GM12864 (cell line): ENCODE data around the gene DQX1.

Source experiments
- DNase-seq: peaks from one replicate; pipeline ENCODE4 v3.0.0-alpha.2; 2011; ENCODE audit warnings: low read depth
- H3K4me3 ChIP-seq: 2 replicates; pipeline ENCODE4 v1.5.1; 2011; ENCODE audit warnings: mild to moderate bottlenecking, low read depth, low read length, control low read depth
- CTCF ChIP-seq: IDR thresholded peaks from 2 replicates; pipeline ENCODE4 v1.5.1; 2011; ENCODE audit warnings: low read depth, mild to moderate bottlenecking, moderate library complexity, low read length, control low read depth, inconsistent platforms; ENCODE audit errors: missing control alignments

DQX1 gene

GRCh38 chr2:74525717-74526648 is at the start of gene DQX1:
Gene DQX1 (minus strand): TSS chr2:74526231. CDS start chr2:74525729, 502 bp downstream.
- H3K4me3 ChIP-seq, result no peak within 1 kb of the TSS
- peak; percentile 61 for DNase-seq
- TF ChIP-seq CTCF, result no peak

GRCh38 chr2:74575320-74575719 is 49.3 kb upstream of the DQX1 start:
- no peak overlapping the region for H3K4me3 ChIP-seq
- DNase-seq, result no peak
- TF ChIP-seq CTCF, result no peak

- no peak for TF ChIP-seq CTCF
- DNase-seq, result peak; percentile 80
- no peak overlapping the region; the same call in 1 of the 2 replicates for H3K4me3 ChIP-seq
Observed at GRCh38 chr2:74573747-74574562, 47.9 kb upstream of the DQX1 start.

GRCh38 chr2:74572178-74572925 is 46.3 kb upstream of the DQX1 start:
- H3K4me3 ChIP-seq, result no peak overlapping the region
- DNase-seq, result no peak
- TF ChIP-seq CTCF, result peak; percentile 56

- DNase-seq, result peak; percentile 80
- H3K4me3 ChIP-seq, result no peak overlapping the region
- TF ChIP-seq CTCF, result no peak
Observed at GRCh38 chr2:74571058-74571457, 45.0 kb upstream of the DQX1 start.

- no peak for TF ChIP-seq CTCF
- H3K4me3 ChIP-seq, result no peak overlapping the region
- DNase-seq, result no peak
Observed at GRCh38 chr2:74569686-74570085, 43.7 kb upstream of the DQX1 start.
